PC-9 (cell line): Measurements from ENCODE around the gene UBXN10. TPM values are rescaled to one million over a fixed set of nuclear protein-coding genes. Genes with fewer than 3 reads are reported as not detected.

Experiments used
- BruUV-seq: library from RNA; stranded (reverse); fragments of 400-500 nt; replicated peaks from 2 replicates; lab custom pipeline; 2021; lab: Mats Ljungman, UMichigan
- CTCF ChIA-PET: fragments of 300-600 bp; sonication (Branson Sonifier 250); formaldehyde crosslinking; loops from one replicate; lab custom pipeline; 2022; ENCODE audit warnings: antibody characterized with exemption; lab: Charles Lee
- POLR2A ChIA-PET: fragments of 300-600 bp; sonication (Branson Sonifier 250); formaldehyde crosslinking; loops from one replicate; lab custom pipeline; 2022; ENCODE audit warnings: antibody characterized with exemption; ENCODE audit not compliant: unreplicated experiment; lab: Charles Lee
- DNase-seq, 2 experiments: peaks; one replicate each; pipeline versions ENCODE4 v3.0.0 to v3.0.0-alpha.2; 2015 to 2022; ENCODE audit warnings: mixed read lengths in 1 of 2
- H2AFZ ChIP-seq: fragments of 200-600 bp; sonication (generic); 2 replicates; pipeline ENCODE4 v1.8.1; 2017; ENCODE audit warnings: antibody characterized with exemption
- H3F3A ChIP-seq: fragments of 200-600 bp; sonication (generic); 2 replicates; pipeline ENCODE4 v1.8.1; 2017; ENCODE audit warnings: antibody characterized with exemption, mild to moderate bottlenecking, low read depth; ENCODE audit not compliant: insufficient read depth
- H3K27ac ChIP-seq: fragments of 200-600 bp; sonication (generic); 2 replicates; pipeline ENCODE4 v1.6.1; 2016; ENCODE audit warnings: mixed run types
- H3K27me3 ChIP-seq: fragments of 200-600 bp; sonication (generic); 2 replicates; pipeline ENCODE4 v1.6.1; 2016; ENCODE audit warnings: low read depth, mixed run types; ENCODE audit not compliant: insufficient read depth
- H3K36me3 ChIP-seq: fragments of 200-600 bp; sonication (generic); 2 replicates; pipeline ENCODE4 v1.6.1; 2016; ENCODE audit warnings: low read depth, mixed run types
- H3K4me1 ChIP-seq: fragments of 200-600 bp; sonication (generic); replicated peaks from 2 replicates; pipeline ENCODE4 v1.6.1; 2016; ENCODE audit warnings: mixed run types; ENCODE audit not compliant: insufficient read depth
- H3K4me2 ChIP-seq: fragments of 200-600 bp; sonication (generic); 2 replicates; pipeline ENCODE4 v1.6.1; 2017; ENCODE audit warnings: mixed run types
- H3K4me3 ChIP-seq: fragments of 200-600 bp; sonication (generic); 2 replicates; pipeline ENCODE4 v1.6.1; 2016; ENCODE audit warnings: mixed run types
- H3K79me2 ChIP-seq: fragments of 200-600 bp; sonication (generic); 2 replicates; pipeline ENCODE4 v1.6.1; 2017; ENCODE audit warnings: low read depth, mixed run types
- H3K9me2 ChIP-seq: fragments of 200-600 bp; sonication (generic); 2 replicates; pipeline ENCODE4 v1.8.1; 2017; ENCODE audit warnings: mild to moderate bottlenecking; ENCODE audit not compliant: insufficient read depth
- H3K9me3 ChIP-seq: fragments of 200-600 bp; sonication (generic); 2 replicates; pipeline ENCODE4 v1.8.1; 2016; ENCODE audit warnings: low read depth; ENCODE audit not compliant: insufficient read depth
- H4K20me1 ChIP-seq: fragments of 200-600 bp; sonication (generic); 2 replicates; pipeline ENCODE4 v1.8.1; 2017; ENCODE audit not compliant: insufficient read depth
- EZH2 ChIP-seq: fragments of 200-600 bp; sonication (generic); IDR thresholded peaks from 2 replicates; pipeline ENCODE4 v1.8.0; 2017; ENCODE audit warnings: antibody characterized with exemption, low read depth
- intact Hi-C: fragments of 100-400 bp; cut with micrococcal nuclease; formaldehyde crosslinking; loops from one replicate; pipeline ENCODE4 v1.10.0; 2022; ENCODE audit not compliant: unreplicated experiment
- total RNA-seq: library from RNA; stranded (reverse); gene quantifications from 2 replicates; pipeline ENCODE4 v1.2.3, GENCODE V29; 2021
- TF ChIP-seq, protein P1 (sequence below): fragments of 200-600 bp; sonication (generic); conservative IDR thresholded peaks from 2 replicates; pipeline ENCODE4 v1.6.1; 2017; ENCODE audit warnings: mixed run types, antibody characterized with exemption, mild to moderate bottlenecking, moderate library complexity

The UBXN10 gene
- total RNA-seq, 1 experiment from 2014 or later = 11.9 TPM

DNA sequence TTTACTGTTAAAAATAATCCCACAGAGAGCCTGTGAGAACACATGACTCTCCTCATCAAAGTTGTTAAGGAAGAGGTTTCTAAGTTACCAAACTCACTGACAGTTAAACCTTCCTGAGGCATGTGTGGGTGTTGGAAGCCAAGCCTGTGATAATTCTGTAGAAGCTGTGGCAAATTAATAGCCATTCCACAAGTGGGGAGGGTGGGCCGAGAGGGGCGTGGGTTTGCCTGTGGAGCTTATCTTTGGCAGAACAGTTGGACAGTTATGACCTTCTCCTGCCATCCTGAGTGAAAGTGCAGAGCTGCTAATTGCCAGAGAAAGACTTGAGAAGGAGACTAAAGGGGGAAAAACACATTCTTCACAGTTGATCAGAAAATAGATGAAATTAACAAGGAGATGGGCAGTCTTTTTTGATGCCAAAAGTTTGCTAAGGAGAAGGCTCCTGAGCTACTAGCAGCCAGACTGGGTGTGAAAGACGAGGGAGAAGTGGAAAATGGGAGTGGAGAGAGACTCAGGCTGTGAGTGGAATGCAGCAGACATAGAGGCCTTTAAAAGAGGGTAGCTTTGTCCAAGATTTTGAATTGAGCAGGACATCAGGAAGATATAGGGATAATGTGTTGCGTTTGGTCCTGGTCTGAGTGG, 2.0 kb downstream of the UBXN10 start:
- H3K79me2 ChIP-seq = peaks cover 28% of the 10 kb centered on the region
- no TSS peak for BruUV-seq
- intact Hi-C loops = loop anchor here (1.0 to 2.0 kb wide), 2 partner anchors 23 to 35 kb away; no protein-coding TSS in a partner anchor
- no peak for DNase-seq
- H3K4me2 ChIP-seq = peak overlapping the region; percentile 94
- no peaks in the 10 kb centered on the region for H3K9me3 ChIP-seq
- peaks cover 8% of the 10 kb centered on the region; the same call in 1 of the 2 replicates for H3K36me3 ChIP-seq
- H3K4me3 ChIP-seq = peak overlapping the region; percentile 74; the same call in 1 of the 2 replicates
- peaks cover 20% of the 10 kb centered on the region; the same call in 1 of the 2 replicates for H3F3A ChIP-seq
- H2AFZ ChIP-seq = no peak overlapping the region
- H3K9me2 ChIP-seq = no peaks in the 10 kb centered on the region
- H4K20me1 ChIP-seq = no peaks in the 10 kb centered on the region
- TF ChIP-seq EZH2 = no peak
- TF ChIP-seq, protein P1, sequence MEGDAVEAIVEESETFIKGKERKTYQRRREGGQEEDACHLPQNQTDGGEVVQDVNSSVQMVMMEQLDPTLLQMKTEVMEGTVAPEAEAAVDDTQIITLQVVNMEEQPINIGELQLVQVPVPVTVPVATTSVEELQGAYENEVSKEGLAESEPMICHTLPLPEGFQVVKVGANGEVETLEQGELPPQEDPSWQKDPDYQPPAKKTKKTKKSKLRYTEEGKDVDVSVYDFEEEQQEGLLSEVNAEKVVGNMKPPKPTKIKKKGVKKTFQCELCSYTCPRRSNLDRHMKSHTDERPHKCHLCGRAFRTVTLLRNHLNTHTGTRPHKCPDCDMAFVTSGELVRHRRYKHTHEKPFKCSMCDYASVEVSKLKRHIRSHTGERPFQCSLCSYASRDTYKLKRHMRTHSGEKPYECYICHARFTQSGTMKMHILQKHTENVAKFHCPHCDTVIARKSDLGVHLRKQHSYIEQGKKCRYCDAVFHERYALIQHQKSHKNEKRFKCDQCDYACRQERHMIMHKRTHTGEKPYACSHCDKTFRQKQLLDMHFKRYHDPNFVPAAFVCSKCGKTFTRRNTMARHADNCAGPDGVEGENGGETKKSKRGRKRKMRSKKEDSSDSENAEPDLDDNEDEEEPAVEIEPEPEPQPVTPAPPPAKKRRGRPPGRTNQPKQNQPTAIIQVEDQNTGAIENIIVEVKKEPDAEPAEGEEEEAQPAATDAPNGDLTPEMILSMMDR = no peak
- POLR2A ChIA-PET = interaction anchor here (0.7 to 1.2 kb wide), 2 partner anchors 12 to 26 kb away, joined by 4 to 6 read pairs; no protein-coding TSS in a partner anchor
- CTCF ChIA-PET = no interaction called here
- H3K27me3 ChIP-seq = no peaks in the 10 kb centered on the region
- H3K4me1 ChIP-seq = peaks cover 42% of the 10 kb centered on the region
- peak overlapping the region; percentile 65; the same call in 1 of the 2 replicates for H3K27ac ChIP-seq

GRCh38 chr1:20188455-20188817, 2.5 kb downstream of the UBXN10 start:
- H3K36me3 ChIP-seq = peaks cover 8% of the 10 kb centered on the region; the same call in 1 of the 2 replicates
- H3K79me2 ChIP-seq = peaks cover 28% of the 10 kb centered on the region
- no peaks in the 10 kb centered on the region for H4K20me1 ChIP-seq
- no peak overlapping the region for H2AFZ ChIP-seq
- peaks cover 42% of the 10 kb centered on the region for H3K4me1 ChIP-seq
- ChIA-PET POLR2A (interaction anchor here (0.7 kb wide), 1 partner anchor 25 kb away, joined by 6 read pairs; no protein-coding TSS in a partner anchor), CTCF (no interaction called here)
- intact Hi-C loops = no loop called here
- peak overlapping the region; percentile 94 for H3K4me2 ChIP-seq
- no peaks in the 10 kb centered on the region for H3K9me3 ChIP-seq
- H3F3A ChIP-seq = peaks cover 20% of the 10 kb centered on the region; the same call in 1 of the 2 replicates
- H3K4me3 ChIP-seq = no peak overlapping the region
- no TSS peak for BruUV-seq
- TF ChIP-seq EZH2 = no peak
- TF ChIP-seq, protein P1 = no peak
- H3K9me2 ChIP-seq = no peaks in the 10 kb centered on the region
- DNase-seq = no peak
- H3K27me3 ChIP-seq = no peaks in the 10 kb centered on the region
- no peak overlapping the region for H3K27ac ChIP-seq

DNA sequence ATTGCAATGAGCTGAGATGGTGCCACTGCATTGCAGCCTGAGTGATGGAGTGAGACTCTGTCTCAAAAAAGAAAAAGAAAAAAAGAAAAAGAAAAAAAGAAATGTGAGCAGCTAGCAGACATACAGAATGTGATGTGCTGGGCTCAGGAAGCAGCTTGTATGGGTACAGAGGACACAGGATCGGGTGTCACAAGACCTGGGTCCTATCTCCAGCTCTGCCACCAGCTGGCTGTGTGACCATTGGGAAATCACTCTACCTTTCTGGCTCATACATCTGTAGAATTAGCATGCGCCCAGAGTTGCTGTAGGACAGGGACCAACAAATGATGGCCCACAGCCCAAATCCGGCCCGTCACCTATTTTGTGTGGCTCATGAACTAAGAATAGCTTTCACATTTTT, 3.8 kb downstream of the UBXN10 start:
- Histone ChIP-seq H3K9me3 (no peaks in the 10 kb centered on the region), H3F3A (peaks cover 20% of the 10 kb centered on the region; the same call in 1 of the 2 replicates), H3K27ac (no peak overlapping the region), H3K4me2 (no peak overlapping the region), H3K4me3 (no peak overlapping the region), H3K36me3 (peaks cover 8% of the 10 kb centered on the region; the same call in 1 of the 2 replicates), H3K4me1 (peaks cover 33% of the 10 kb centered on the region), H3K27me3 (no peaks in the 10 kb centered on the region), H3K9me2 (no peaks in the 10 kb centered on the region), H4K20me1 (no peaks in the 10 kb centered on the region), H3K79me2 (peaks cover 28% of the 10 kb centered on the region), H2AFZ (no peak overlapping the region)
- DNase-seq = no peak
- intact Hi-C loops = no loop called here
- ChIA-PET POLR2A (no interaction called here), CTCF (interaction anchor here (0.6 kb wide), 1 partner anchor 429 kb away, joined by 4 read pairs; no protein-coding TSS in a partner anchor)
- no peak for TF ChIP-seq EZH2
- TF ChIP-seq, protein P1 = no peak
- BruUV-seq = no TSS peak
